DND-41 (cell line): ENCODE measurements around the gene TLDC2.

Experiments used
- ATAC-seq: fragments of 200-7000 bp; cut with Tn5 transposase; 3 replicates; pipeline ENCODE4 v1.9.1; 2021; ENCODE audit warnings: low read depth; ENCODE audit not compliant: insufficient read depth
- DNase-seq: peaks from one replicate; pipeline ENCODE4 v3.0.0-alpha.2; 2020
- H2AFZ ChIP-seq: 2 replicates; pipeline ENCODE4 v1.6.0; 2012; ENCODE audit warnings: low read depth, low read length
- H3K27ac ChIP-seq: 2 replicates; pipeline ENCODE4 v1.5.1; 2012; ENCODE audit warnings: low read length, inconsistent platforms
- H3K27me3 ChIP-seq: fragments of 200-600 bp; sonication (generic); 2 replicates; pipeline ENCODE4 v1.6.0; 2012; ENCODE audit warnings: low read length, mild to moderate bottlenecking, inconsistent platforms; ENCODE audit not compliant: insufficient read depth, poor library complexity
- H3K36me3 ChIP-seq: 2 replicates; pipeline ENCODE4 v1.5.1; 2012; ENCODE audit warnings: low read length, inconsistent platforms; ENCODE audit not compliant: insufficient read depth
- H3K4me1 ChIP-seq: 2 replicates; pipeline ENCODE4 v1.5.1; 2012; ENCODE audit warnings: mild to moderate bottlenecking, low read length; ENCODE audit not compliant: insufficient read depth
- H3K4me2 ChIP-seq: 2 replicates; pipeline ENCODE4 v1.6.0; 2012; ENCODE audit warnings: mild to moderate bottlenecking, moderate library complexity, low read length, inconsistent platforms; ENCODE audit not compliant: insufficient read depth
- H3K4me3 ChIP-seq, 2 experiments: fragments of 200-600 bp in 1 of 2; shearing (Covaris generic) in 1 of 2; 2 replicates each; pipeline ENCODE4 v1.5.1; 2012 to 2016; ENCODE audit warnings: inconsistent platforms in 2 of 2, low read length in 2 of 2, mild to moderate bottlenecking in 2 of 2, low read depth in 1 of 2, moderate library complexity in 1 of 2
- H3K79me2 ChIP-seq: 2 replicates; pipeline ENCODE4 v1.6.0; 2012; ENCODE audit warnings: low read length, inconsistent platforms; ENCODE audit not compliant: insufficient read depth
- H3K9ac ChIP-seq: 2 replicates; pipeline ENCODE4 v1.6.0; 2012; ENCODE audit warnings: low read depth, mild to moderate bottlenecking, inconsistent platforms, low read length, moderate library complexity
- H3K9me3 ChIP-seq: 2 replicates; pipeline ENCODE4 v1.5.1; 2012; ENCODE audit warnings: low read length, moderate library complexity, mild to moderate bottlenecking, inconsistent platforms; ENCODE audit not compliant: insufficient read depth, severe bottlenecking
- H4K20me1 ChIP-seq: 2 replicates; pipeline ENCODE4 v1.6.0; 2012; ENCODE audit warnings: low read length; ENCODE audit not compliant: insufficient read depth
- EZH2 ChIP-seq: IDR thresholded peaks from 3 replicates; pipeline ENCODE4 v1.6.1; 2012; ENCODE audit warnings: borderline replicate concordance, low read depth, mild to moderate bottlenecking, moderate library complexity, low read length, inconsistent platforms; ENCODE audit not compliant: severe bottlenecking
- TF ChIP-seq, protein P1 (sequence below): IDR thresholded peaks from 2 replicates; pipeline ENCODE4 v1.5.1; 2012; ENCODE audit warnings: borderline replicate concordance, low read length, moderate library complexity, mild to moderate bottlenecking; ENCODE audit not compliant: poor library complexity, severe bottlenecking; ENCODE audit errors: extremely low read depth

Gene TLDC2

DNA sequence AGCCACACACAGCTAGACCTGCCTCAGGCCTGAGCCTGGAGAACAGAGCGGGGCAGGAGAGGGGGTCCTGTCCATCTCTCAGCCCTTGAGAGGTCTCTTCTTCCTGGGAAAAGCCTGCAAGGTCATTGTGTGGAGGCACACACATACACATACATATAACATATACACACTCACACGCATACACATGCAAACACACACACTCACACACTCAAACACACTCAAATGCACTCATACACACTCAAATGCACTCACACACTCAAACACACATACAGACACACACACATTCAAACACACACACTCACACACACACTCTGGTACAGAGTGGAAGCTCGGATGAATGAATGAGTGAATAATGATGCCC, 515 bp downstream of the TLDC2 start:
- H3K9ac ChIP-seq, result no peak overlapping the region
- no peaks in the 10 kb centered on the region for H3K36me3 ChIP-seq
- no peak overlapping the region for H3K27ac ChIP-seq
- no peaks in the 10 kb centered on the region for H3K27me3 ChIP-seq
- H3K4me2 ChIP-seq, result no peak overlapping the region
- H3K4me1 ChIP-seq, result no peaks in the 10 kb centered on the region
- no peak overlapping the region for H2AFZ ChIP-seq
- DNase-seq (no peak), ATAC-seq (no peak)
- no peaks in the 10 kb centered on the region for H3K79me2 ChIP-seq
- H3K4me3 ChIP-seq, result no peak overlapping the region
- H4K20me1 ChIP-seq, result no peaks in the 10 kb centered on the region
- TF ChIP-seq, protein P1, sequence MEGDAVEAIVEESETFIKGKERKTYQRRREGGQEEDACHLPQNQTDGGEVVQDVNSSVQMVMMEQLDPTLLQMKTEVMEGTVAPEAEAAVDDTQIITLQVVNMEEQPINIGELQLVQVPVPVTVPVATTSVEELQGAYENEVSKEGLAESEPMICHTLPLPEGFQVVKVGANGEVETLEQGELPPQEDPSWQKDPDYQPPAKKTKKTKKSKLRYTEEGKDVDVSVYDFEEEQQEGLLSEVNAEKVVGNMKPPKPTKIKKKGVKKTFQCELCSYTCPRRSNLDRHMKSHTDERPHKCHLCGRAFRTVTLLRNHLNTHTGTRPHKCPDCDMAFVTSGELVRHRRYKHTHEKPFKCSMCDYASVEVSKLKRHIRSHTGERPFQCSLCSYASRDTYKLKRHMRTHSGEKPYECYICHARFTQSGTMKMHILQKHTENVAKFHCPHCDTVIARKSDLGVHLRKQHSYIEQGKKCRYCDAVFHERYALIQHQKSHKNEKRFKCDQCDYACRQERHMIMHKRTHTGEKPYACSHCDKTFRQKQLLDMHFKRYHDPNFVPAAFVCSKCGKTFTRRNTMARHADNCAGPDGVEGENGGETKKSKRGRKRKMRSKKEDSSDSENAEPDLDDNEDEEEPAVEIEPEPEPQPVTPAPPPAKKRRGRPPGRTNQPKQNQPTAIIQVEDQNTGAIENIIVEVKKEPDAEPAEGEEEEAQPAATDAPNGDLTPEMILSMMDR, result no peak
- no peak for TF ChIP-seq EZH2
- no peaks in the 10 kb centered on the region for H3K9me3 ChIP-seq

DNA sequence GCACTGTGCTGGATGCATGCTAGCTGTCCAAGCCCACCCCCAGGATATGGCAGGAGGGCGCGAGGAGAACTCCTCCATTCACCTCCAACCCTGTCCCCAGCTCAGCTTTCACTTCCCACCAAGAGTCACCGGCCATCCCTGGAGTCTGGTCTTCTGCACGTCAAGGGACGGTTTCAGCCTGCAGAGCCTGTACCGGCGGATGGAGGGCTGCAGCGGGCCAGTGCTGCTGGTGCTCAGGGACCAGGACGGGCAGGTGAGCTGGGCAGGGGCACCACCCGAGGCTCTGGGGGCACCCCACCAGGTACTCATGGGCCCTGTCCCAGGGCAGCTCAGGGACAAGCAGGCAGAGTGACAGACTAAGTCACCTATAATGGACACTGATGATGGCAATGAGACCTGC, 3.0 kb downstream of the TLDC2 start:
- TF ChIP-seq EZH2, result no peak
- TF ChIP-seq, protein P1, result no peak
- Histone ChIP-seq H3K4me3 (no peak overlapping the region), H3K4me1 (no peaks in the 10 kb centered on the region), H3K79me2 (no peaks in the 10 kb centered on the region), H4K20me1 (no peaks in the 10 kb centered on the region), H3K9ac (no peak overlapping the region), H3K9me3 (no peaks in the 10 kb centered on the region), H2AFZ (no peak overlapping the region), H3K36me3 (no peaks in the 10 kb centered on the region), H3K4me2 (no peak overlapping the region), H3K27ac (no peak overlapping the region), H3K27me3 (no peaks in the 10 kb centered on the region)
- no peak for ATAC-seq
- no peak for DNase-seq

DNA sequence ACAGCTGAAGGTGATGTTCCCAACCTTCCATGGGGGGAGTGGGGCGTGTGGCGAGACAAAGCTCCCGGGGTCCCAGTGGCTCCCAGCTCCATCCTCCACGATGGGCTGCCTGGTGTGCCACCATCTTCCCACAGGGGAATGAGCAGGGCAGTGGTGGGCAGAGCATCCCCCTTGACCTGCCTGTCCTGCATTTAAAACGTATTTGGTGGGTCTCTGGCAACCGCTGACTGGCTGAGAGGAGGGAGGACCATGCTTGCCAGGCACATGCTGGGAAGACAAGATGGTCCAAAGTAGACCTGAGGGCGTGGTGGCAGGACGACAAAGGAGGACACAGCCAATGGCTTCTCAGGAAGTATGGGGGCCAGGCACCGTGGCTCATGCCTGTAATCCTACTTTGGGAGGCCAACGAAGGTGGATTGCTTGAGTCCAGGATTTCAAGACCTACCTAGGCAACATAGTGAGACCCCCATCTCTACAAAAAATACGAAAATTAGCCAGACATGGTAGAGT, 4.9 kb downstream of the TLDC2 start:
- Histone ChIP-seq H3K79me2 (no peaks in the 10 kb centered on the region), H3K4me2 (no peak overlapping the region), H3K4me3 (no peak overlapping the region), H3K27ac (no peak overlapping the region), H2AFZ (no peak overlapping the region), H3K27me3 (no peaks in the 10 kb centered on the region), H3K36me3 (no peaks in the 10 kb centered on the region), H4K20me1 (no peaks in the 10 kb centered on the region), H3K9me3 (no peaks in the 10 kb centered on the region), H3K4me1 (no peaks in the 10 kb centered on the region), H3K9ac (no peak overlapping the region)
- TF ChIP-seq, protein P1, result no peak
- TF ChIP-seq EZH2, result no peak
- DNase-seq, result no peak
- ATAC-seq, result no peak

DNA sequence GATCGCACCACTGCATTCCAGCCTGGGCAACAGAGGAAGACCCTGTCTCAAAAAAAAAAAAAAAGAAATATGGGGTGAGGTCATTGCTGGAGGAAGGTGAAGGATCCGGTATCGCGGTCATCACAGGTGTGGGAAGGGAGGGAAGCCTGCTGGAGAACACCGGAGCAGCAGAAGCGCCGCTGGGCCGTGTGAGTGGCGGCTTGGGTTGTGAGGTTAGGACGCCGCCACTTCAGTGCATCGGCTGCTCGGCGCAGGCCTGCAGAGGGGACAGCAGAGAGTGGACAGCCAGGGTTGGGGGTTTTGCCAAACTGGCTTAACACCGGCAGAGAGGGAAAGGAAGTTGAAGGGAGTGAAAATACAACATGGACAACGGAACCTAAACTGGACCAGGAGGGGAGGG, 5.4 kb downstream of the TLDC2 start:
- Histone ChIP-seq H2AFZ (no peak overlapping the region), H3K4me2 (no peak overlapping the region), H3K79me2 (no peaks in the 10 kb centered on the region), H4K20me1 (no peaks in the 10 kb centered on the region), H3K27me3 (no peaks in the 10 kb centered on the region), H3K4me3 (no peak overlapping the region), H3K9ac (no peak overlapping the region), H3K4me1 (no peaks in the 10 kb centered on the region), H3K9me3 (no peaks in the 10 kb centered on the region), H3K27ac (no peak overlapping the region), H3K36me3 (no peaks in the 10 kb centered on the region)
- DNase-seq (no peak), ATAC-seq (no peak)
- TF ChIP-seq, protein P1, result no peak
- TF ChIP-seq EZH2, result no peak
